Non-pigmented ciliary epithelial cell (primary cell): ENCODE results near the gene LMO2.
"Not testable (repeated sequence)": the region's sequence is repeated elsewhere in the genome, so short reads cannot be mapped to it uniquely, and the experiment has no call there.

Experiments
- DNase-seq: peaks from one replicate; pipeline ENCODE4 v3.0.0-alpha.2; 2010; ENCODE audit warnings: low read depth

Gene LMO2

GRCh38 chr11:33891714-33892327, at the start of gene LMO2:
Gene LMO2, minus strand, starts transcription at chr11:33892076. Its CDS starts 22,360 bp downstream, at chr11:33869716.
- DNase-seq = no peak

DNA sequence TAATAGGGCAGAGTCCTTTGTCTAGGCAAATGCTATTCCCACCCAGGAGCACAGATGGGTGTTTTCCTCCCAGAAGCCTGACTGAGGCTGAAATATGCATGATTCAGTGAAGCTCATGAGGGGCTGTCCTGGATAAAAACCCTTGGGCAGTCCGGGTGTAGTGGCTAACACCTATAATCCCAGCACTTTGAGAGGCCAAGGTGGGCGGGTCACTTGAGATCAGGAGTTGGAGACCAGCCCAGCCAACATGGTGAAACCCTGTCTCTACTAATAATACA, 48.6 kb upstream of the LMO2 start:
- DNase-seq = no peak

DNA sequence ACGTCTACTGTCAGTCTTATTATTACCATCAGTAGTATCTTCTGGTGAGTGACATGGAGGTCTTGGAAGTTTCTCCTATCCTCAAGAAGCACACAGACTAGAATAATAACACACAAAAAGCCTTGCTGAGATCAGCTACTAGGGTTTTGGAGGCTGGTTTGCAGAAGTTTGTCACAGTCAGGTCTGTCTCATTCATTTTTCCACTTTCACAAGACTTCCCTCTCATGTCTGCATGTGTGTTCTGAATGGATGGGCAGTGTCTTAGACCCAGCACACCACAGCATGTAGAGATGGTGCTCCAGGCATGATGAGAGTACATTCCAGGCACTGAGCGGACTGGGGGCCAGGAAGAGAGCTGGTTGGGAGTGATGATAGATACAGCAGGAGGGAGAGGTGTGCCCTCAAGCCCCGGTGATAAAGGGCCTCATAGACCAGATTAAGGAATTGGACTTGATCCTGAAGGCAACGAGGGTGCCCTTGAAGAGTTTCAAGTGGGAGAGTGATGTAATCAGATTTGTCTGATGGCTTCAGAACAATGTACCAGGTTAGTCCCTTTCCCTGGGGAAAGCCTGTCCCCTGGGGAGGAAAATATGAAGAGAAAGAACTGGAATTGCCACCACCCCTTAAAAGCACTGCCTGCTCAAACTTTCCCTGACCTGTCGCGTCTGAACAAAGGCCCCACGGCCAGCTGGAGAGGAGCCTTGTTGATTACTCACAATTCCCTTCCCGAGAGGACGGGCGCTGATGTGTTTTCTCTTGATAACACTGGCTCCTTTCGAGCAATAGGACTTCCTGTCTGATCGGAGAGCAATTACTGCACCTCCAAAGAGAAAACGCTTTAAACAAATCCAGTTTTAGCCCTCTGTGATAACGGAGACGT, 45.1 kb upstream of the LMO2 start:
- DNase-seq = peak; percentile 52

DNA sequence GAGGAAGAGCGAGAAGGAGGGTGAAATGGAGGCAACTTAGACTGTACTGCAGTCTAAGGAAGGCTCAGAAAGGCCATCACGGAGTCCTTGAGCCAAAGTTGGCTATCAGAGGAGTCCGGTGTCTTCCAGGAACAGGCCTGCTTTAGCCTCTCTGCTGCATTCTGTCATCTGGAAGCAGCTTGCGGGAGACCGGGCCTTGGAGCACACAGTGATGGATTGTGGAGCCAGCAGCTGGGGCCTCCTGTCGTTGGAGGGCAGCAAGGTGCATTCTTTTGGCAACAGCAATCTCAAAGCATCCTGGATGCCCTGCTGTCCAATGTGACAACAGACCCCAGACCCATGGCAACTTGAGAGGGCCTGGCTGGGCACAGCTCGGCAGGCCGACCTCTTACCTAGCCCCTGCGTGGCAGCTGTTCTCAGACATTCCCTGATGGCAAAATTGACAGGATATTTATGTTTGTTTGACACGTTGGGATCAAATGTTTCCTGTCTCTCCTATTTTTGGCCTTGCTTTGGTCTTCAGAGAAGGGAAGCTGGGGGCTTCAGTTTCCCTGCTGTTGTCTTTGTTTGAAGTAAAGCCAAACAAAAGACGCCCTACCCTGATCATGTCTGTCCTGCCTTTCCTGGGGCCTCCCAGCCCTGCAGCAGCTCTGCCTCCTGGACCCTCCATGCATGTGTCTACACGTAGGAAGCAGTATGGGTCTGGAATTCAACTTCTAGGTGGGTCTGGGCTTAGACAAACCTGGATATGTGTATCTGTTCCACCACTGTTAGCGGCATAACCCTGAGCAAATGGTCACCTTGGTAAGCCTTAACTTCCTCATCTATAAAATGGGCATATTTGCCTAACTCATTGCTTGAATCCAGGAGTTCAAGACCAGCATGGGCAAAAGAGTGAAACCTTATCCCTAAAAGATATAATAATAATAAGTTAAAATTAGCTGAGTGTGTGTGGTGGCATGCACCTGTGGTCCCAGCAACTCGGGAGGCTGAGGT, 43.9 kb upstream of the LMO2 start:
- no peak for DNase-seq

DNA sequence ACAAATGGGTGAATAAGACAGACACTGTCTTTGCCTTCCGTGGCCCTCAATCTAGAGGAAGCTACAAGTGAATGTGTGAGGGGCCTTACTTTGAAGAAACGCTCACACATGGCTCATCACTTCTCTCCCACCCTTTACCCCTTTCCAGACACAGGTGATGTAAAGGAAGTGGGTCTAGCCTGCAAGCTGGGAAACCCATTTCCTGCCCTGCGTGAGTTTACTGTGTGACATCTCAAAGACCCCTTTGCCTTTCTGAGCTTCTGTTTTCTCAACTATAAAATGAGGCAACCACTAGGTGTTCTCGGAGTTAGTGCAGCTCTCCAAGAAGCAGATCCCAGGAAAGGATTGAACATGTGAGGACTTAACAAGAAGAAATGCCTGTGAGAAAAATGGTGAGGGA, 43.1 kb upstream of the LMO2 start:
- no peak for DNase-seq

DNA sequence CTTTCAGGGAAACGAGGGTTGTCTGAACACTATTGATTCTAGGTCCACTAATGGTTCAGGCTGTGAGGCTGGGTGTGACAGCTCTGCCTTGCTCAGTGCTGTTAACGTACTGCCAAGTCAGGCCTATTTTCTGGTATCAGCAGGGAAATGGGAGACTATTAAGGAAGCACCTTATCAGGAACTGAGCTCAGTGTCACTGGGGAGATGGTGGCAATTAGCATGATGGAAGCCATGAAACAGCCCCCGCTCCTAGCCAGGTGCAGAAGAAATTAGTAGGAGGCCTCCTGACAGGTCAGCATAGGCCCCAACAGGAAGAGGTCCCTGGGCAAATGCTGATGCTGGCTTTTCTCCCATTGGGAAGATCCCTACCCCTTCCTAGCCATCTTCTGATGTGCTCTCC, 42.6 kb upstream of the LMO2 start:
- DNase-seq = no peak

DNA sequence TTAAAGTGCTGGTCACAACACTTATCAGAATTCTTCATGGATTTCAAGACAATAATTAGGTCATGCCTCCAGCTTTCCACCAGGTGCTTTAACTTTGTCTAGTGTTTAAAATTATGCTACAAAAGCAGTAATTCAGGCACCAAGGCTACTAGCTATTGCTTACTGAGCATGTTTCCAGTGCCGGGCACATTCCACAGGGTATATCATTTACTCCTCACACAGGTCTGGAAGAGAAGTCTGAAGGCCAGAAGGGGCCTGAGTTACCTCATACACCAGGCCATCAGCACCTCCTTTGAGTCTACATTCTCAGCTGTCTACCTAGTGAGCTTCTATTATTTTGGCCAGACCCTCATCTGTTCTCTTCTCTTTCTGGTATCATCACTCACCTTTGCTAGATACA, 41.7 kb upstream of the LMO2 start:
- no peak for DNase-seq

DNA sequence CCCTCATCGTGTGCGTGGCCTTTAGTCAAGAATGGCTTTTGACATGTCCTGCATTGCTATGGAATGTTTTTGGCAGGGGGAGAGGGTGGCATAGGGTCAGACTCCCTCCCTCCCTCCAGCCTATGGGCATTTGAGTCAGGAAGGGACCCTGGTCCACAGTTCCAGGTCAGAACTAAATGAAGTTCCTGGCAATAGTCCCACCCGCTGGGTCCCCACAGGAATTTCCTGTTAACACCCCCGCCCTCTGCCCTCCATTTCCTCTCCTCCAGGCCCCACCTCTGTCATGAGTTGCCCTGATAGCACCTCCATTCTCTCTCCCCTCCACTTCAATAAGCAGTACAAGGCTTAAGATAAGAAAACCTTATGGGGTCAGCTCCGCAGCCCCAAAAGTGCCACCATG, 40.8 kb upstream of the LMO2 start:
- no peak for DNase-seq

DNA sequence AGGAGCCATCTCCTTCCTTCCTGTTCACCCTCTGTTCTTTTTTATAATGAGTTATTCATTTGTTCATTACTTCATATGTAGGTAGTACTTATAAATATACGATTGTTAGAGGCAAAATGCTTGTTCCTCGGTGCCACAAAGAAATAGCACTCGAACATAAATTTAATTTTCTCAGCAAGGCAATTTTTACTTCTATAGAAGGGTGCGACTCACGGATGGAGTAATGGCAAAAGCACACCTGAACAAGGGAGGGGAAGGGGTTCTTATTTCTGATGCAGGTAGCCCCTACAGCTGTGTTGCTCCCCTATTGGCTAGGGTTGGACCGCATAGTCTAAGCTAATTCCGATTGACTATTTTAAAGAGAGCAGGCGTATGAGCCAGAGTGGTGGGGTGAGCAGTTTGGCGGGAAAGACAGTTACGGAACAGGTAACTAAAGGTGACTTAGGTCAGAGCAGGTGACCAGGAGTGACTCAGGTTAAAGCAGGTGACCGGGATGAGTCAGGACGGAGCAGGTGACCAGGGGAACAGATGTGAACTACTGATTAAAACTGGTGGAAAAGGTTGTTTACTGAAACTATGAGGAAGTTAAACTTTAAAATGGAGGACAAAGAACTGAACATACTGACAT, 40.0 kb upstream of the LMO2 start:
- DNase-seq = not testable (repeated sequence)

DNA sequence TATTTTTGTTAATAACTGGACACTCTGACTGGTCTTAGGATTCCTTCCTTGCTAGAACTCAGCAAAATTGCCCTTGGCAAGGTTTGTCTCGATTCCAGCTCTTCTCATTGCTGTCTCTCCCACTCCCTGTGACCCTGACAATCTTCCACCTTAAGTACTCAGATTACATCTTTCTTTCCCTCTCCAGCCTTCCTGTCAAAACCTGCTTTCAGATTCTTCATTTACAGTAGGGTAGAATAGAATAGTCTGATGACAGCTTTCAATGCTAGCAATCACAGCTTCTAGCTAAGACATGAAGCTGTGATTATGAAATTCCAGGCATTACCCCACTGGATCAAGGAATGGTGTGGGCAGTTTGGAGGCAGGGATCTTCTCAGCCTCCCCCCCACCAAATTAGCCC, 39.2 kb upstream of the LMO2 start:
- DNase-seq = no peak

- no peak for DNase-seq
Observed at GRCh38 chr11:33930317-33931021, 38.6 kb upstream of the LMO2 start.

- DNase-seq = no peak
Observed at GRCh38 chr11:33928564-33928963, 36.7 kb upstream of the LMO2 start.

DNA sequence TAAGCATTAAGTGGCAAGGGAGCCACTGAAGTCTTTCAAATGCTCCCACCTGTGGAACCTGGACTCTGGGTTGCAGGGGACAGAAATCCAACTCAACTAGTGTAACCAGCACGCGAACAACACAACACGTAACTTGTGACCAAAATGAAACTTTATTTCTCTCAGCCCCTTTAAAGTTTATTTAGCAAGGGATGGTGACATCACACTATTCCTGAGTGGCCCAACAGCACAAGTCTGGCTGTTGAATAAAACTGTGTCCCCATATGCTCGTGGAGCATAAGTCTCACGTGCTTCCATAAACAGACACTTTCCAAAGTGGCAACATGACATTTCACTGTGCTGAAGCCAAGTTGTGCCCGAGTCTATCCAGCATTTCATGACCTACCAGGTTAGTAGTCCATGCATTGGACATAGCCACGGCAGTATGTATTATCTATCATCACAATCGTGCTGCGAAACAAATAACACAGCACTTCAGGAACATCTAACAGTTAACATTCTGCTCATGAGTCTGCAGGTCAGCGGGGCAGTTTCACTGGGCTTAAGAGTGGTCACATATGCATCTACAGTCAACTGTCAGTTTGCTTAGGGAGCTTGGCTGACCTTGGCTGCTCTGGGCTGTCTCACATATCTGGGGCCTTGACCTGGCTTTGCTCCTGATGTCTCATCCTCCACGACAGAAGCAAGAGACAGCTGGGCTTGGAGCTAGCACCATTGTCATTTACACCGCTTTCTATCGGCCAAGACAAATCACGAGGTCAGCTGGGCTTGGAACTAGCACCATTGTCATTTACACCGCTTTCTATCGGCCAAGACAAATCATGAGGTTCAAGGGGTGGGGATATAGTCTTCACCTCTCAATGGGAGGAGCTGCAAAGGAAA, 35.0 kb upstream of the LMO2 start:
- no peak for DNase-seq

DNA sequence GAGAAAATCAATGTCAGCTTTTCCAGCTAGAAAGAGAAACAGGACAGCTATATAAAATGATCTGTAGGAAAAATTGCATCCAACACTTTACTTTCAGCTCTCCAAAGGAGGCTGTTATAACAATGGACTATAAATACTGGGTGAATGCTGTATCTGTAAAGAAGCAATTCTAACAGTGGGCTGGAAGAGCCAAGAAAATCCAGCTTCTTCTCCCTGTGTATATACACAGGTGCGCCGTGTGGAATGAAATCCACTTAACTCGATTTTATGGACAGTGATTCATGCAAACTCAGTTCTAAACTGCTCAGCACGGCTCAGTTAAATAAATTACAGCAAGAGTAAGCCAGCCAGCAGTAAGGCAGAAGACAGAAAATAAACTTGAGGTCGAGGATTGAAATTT, 32.5 kb upstream of the LMO2 start:
- DNase-seq = no peak

DNA sequence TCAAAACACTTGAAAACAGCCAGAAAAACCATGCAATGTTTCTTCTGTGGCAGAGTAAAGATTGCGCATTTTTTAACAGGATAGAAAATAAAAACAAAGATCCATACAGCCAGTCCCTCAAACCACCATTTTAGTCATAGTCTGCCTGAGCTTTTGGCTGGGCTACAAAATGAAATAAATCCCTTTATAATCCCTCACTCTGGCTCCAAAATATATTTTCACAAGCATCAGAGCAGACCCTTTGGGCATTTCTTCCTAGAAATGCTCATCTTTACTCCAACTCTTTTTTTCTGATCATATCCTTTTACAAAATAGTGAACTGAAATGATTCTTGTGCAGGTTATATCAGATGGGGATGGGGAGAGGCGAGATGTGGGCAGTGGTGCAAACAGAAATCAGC, 31.8 kb upstream of the LMO2 start:
- DNase-seq = no peak

DNA sequence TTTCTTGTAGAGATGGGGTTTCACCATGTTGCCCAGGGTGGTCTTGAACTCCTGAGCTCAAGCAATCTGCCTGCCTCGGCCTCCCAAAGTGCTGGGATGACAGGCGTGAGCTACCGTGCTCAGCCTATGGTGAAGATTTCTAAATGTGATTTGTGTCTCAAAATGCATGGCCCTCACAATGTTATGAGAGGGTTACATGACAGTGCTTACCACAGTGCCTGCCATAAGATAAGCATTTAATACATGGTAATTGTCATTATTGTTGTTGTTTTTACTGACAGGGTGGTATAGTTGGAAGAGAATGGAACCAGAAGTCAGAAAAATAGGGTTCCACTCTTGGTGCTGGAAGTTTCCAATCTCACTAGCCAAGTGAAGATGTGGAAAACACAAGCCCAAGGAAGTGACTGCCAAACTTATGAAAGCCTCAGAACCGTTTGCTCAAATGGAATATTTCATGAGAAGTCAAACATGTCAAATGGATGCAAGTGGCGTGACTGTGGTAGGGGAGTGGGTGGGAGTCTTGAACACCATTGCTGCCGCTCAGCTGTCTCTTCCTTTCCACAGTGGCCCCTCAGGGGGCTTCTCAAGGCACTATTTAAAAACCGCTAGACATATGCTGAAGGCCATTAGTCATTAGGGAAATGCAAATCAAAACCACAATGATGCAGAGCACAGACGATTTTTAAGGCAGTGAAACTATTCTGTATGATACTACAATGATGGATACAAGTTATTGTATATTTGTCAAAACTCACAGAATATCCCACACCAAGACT, 29.1 kb upstream of the LMO2 start:
- no peak for DNase-seq

GRCh38 chr11:33919645-33920044, 27.8 kb upstream of the LMO2 start:
- DNase-seq = no peak

DNA sequence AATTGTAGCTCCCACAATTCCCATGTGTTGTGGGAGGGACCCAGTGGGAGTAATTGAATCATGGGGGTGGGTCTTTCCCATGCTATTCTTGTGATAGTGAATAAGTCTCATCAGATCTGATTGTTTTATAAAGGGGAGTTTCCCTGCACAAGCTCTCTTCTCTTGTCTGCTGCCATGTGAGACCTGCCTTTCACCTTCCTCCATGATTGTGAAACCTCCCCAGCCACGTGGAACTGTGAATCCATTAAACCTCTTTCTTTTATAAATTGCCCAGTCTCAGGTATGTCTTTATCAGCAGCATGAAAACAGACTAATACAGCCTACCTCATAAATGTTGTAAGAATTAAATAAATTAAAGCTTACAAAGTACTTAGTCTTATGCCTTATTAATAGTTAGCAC, 25.5 kb upstream of the LMO2 start:
- DNase-seq = not testable (repeated sequence)

DNA sequence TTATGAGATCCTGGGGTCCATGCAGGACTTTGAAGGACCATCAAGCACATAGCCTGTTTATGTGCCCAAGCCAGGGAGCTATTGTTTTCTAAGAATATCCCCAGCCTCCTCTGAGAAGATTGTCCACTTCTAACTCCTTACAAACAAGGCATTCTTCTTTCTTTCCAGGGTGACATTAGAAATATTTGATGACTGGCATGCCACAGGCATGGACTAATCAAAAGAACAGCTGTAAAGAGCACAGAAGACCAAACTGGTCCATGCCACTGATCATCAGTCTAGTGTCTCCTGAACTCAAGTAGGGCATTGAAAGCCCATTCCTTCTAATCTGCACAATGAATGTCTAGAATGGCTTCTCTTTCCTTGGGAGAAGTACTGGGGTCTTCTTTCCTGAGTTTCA, 24.9 kb upstream of the LMO2 start:
- DNase-seq = no peak

DNA sequence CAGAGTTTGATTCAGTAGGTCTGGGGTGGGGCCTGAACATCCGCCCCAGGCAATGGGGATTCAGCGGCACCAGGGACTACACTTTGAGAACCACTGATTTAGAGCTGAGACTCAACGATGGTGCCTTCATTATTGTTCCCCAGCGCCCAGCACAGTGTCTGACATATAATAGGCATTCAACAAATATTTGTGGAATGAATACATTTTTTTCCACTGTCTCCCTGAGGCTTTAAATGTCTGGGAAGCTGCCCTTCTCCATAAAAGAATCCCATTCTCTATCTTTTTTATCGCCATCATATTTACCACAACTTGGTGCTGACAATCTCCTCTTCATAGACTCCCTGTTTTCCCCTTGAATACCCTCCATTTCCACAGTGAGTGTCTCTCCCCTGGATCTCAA, 23.6 kb upstream of the LMO2 start:
- DNase-seq = no peak
